ENCODE measurements around the gene UBTD1. TPM values are rescaled to one million over a fixed set of nuclear protein-coding genes. Genes with fewer than 3 reads are reported as not detected.

The UBTD1 gene
- total and polyA plus RNA-seq, 8 donors = 3.9 to 9.0 (median 5.4) TPM

DNA sequence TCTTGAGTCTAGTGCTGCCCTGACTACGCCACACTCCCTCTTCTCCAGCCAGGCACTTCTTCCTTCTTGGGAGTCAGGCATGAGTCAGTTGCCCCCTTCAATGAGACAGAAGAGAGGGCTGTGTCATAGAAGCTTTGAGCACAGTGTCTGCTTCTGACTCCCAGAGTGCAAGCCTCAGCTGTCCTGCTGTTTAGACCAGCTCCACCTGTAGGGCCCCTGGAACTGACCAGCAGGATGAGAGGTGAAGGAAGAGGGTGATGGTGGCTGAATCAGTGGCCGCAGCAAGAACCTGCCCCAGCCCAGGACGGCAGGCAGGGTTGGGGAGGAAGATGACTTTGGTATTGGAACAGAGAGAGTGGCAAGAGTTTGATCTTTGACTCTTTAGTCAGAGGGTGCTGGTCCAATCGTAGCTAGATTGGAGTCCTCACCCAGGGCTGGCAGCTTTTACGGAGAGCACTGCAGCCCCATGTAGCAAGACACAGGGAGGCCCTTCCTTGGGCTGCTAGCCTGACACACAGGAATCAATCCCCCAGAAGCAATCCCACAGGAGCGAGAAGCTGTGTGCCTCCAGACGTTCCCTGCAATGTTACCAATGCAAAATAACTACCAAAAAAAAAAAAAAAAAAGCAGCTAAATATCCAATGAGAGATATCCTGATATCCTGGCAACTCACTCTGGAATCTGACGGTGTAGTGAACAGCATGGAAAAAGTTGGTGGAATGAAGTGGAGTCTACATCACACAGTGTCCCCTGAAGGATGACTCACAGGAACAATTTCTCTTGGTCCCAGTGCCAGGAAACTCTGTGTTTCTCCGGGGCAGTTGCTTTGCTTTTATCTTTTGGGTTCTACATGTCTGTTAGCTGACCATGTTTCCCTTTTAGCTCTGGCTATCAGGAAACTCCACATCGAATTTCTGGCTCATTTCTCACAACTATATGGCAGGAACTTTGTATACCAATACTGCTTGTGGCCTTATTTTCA is 97.7 kb downstream of the UBTD1 start:
- peak overlapping the region in 2 of 4 donors; percentile 63 to 69 for H3K27ac ChIP-seq
- no peak overlapping the region for H3K4me3 ChIP-seq
- H3K36me3 ChIP-seq = no peaks in the 10 kb centered on the region
- DNase-seq (peak in 1 of 6 donors; percentile 43), ATAC-seq (peak; percentile 79 to 89 (median 84)), FAIRE-seq (no peak)
- TF ChIP-seq CTCF (IDR thresholded peaks at IDR 0.05) = no peak
- no peaks in the 10 kb centered on the region for H3K9me3 ChIP-seq
- H3K27me3 ChIP-seq = no peaks in the 10 kb centered on the region
- intact Hi-C loops (cut with DNase I) = no loop called here
- peaks cover 0 to 3% (median 0%) of the 10 kb centered on the region in 3 donors for H3K4me1 ChIP-seq
- 47 to 53% methylated on average over 10 of the region's 10 CpGs for WGBS, 2 donors

- TF ChIP-seq CTCF (IDR thresholded peaks at IDR 0.05) = no peak
- FAIRE-seq = no peak
- Histone ChIP-seq H3K27me3 (no peaks in the 10 kb centered on the region), H3K9me3 (no peaks in the 10 kb centered on the region), H3K4me3 (no peak overlapping the region), H3K36me3 (no peaks in the 10 kb centered on the region), H3K4me1 (peaks cover 0 to 3% (median 0%) of the 10 kb centered on the region in 3 donors), H3K27ac (peak overlapping the region in 1 of 4 donors; percentile 69)
- no peak for ATAC-seq
- DNase-seq = no peak
- WGBS, 2 donors = 91 to 92% methylated on average over 2 of the region's 2 CpGs
- intact Hi-C loops (cut with DNase I) = no loop called here
Observed at GRCh38 chr10:97597778-97598177, 99.1 kb downstream of the UBTD1 start.

DNA sequence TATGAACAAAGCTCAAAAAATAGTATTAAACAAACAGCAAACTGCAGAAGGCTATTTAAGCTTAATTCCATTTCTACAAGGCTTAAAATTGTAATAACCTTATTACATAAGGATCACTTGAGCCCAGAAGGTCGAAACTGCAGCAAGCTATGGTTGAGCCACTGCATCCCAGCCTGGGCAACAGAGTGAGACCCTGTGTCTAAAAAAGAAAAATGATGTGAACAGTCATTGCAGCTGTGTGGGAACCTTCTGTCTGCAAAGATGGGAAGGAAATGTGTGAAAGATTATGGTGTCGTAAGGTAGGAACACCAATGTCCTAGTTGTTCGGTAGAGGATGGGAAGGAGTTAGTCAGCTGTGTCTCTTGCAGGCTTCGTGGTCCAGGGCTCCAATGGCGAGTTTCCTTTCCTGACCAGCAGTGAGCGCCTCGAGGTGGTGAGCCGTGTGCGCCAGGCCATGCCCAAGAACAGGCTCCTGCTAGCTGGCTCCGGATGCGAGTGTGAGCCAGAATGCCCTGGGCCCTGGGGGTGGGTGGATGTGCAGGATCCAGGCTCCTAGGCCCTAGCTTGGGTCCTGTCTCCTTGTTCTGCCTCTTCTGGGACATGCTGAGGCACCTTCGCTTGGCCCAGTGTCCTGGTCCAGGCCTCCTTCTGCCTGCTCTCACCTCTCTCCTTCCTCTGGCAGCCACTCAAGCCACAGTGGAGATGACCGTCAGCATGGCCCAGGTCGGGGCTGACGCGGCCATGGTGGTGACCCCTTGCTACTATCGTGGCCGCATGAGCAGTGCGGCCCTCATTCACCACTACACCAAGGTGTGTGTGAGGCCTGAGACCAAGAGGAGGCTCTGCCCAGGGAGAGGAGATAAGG is 99.9 kb downstream of the UBTD1 start:
- H3K4me1 ChIP-seq = peaks cover 0 to 3% (median 0%) of the 10 kb centered on the region in 3 donors
- no peak for TF ChIP-seq CTCF (IDR thresholded peaks at IDR 0.05)
- DNase-seq = no peak
- ATAC-seq = no peak
- no peak overlapping the region for H3K27ac ChIP-seq
- FAIRE-seq = no peak
- 92 to 93% methylated on average over 19 of the region's 19 CpGs for WGBS, 2 donors
- H3K27me3 ChIP-seq = no peaks in the 10 kb centered on the region
- intact Hi-C loops (cut with DNase I) = no loop called here
- no peak overlapping the region for H3K4me3 ChIP-seq
- no peaks in the 10 kb centered on the region for H3K36me3 ChIP-seq
- no peaks in the 10 kb centered on the region for H3K9me3 ChIP-seq

- H3K4me1 ChIP-seq = peaks cover 0 to 3% (median 0%) of the 10 kb centered on the region in 3 donors
- no peak overlapping the region for H3K4me3 ChIP-seq
- intact Hi-C loops (cut with DNase I) = no loop called here
- no peaks in the 10 kb centered on the region for H3K36me3 ChIP-seq
- ATAC-seq = no peak
- H3K27ac ChIP-seq = no peak overlapping the region
- 78 to 88% methylated on average over 6 of the region's 6 CpGs for WGBS, 2 donors
- FAIRE-seq = no peak
- DNase-seq = no peak
- no peak for TF ChIP-seq CTCF (IDR thresholded peaks at IDR 0.05)
- no peaks in the 10 kb centered on the region for H3K9me3 ChIP-seq
- no peaks in the 10 kb centered on the region for H3K27me3 ChIP-seq
Observed at GRCh38 chr10:97599272-97599619, 100.5 kb downstream of the UBTD1 start.
